Middle frontal gyrus (tissue), 1 donor: Measurements from ENCODE around the gene SYT2.
"Not testable (repeated sequence)": the region's sequence is repeated elsewhere in the genome, so short reads cannot be mapped to it uniquely, and the experiment has no call there.

Experiments
- DNase-seq: peaks from one replicate; pipeline ENCODE4 v3.0.0-alpha.2; 2015; ENCODE audit warnings: low spot score; ENCODE audit errors: extremely low spot score

SYT2 gene

DNA sequence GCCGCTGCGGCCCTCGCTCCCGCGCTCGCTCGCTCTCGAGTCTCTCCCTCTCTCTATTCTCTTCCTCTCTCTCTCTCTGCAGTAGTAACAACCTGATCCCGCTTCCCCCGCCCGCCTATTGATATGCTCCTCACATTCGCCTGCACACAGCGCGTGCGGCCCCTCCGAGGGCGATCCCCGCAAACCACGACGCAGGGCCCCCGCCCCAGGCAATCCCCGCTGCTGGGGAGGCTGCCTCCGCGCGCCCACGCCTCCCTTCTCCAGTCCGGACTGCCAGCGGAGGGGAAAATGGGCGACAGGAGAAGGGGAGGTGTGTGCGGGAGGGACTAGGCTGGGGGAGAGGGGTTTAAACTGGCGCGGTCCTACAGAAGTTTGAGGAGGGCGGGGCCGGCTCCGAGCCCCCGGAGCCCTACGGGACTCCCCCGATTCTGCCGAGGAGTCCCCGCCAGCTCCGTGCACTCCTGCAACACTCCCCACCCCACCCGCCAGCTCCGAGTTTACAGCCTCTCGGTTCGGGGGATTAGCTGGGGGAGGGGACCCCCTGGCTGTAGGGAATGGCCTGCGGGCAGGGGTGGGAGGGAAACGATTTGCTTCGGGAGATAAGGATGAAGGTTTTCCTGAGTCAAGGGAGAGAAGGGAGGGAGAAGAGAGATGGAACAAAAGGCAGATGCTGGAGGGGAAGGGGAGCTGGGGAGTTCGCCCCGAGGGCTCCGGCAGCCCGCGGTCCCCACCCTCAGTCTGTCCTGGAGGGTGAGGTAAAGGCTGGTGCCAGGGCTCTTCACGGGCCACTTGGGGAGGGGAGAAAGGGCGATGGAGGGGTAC lies 66.6 kb downstream of the SYT2 start:
- DNase-seq, result no peak

- no peak for DNase-seq
Measured at GRCh38 chr1:202642619-202643291, 67.5 kb downstream of the SYT2 start.

DNA sequence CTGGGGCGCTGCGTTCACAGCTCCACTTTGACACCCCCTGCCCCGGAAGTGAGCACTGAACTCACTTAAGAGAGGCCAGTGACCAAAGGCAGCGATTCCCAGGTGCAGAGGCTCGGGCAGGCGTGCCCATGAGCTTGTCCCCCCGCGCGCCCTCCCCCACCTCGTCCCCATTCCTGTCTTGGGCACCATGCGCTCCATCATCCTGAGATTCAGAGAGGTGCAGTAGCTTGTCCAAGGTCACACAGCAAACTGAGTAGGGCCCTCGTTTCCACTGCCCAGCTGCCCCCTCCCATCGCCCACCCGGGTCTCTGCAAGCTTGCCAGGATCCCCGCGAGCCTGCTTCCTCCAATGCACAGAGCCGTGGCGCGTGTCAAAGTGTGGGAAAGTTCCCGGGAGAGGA lies 68.0 kb downstream of the SYT2 start:
- no peak for DNase-seq

DNA sequence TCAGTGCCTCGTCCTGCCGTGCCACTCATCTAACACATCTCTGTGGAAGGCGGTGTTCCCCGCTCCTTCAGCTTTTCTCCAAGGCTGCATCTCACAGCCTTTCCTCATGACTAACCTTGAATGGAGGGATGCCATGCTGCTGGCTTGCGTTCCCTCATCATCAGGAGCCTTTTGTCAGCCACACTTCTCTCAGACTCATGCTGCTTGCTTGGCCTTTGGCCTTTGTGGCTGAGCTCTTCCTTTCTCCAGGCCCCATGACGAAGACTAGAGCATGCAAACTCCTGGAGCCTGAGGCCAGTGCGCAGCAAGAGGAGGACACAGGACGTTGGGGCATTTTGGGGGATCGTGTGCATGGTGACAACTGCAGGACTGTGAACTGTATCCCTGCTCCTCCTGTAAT lies 70.8 kb downstream of the SYT2 start:
- DNase-seq, result no peak

DNA sequence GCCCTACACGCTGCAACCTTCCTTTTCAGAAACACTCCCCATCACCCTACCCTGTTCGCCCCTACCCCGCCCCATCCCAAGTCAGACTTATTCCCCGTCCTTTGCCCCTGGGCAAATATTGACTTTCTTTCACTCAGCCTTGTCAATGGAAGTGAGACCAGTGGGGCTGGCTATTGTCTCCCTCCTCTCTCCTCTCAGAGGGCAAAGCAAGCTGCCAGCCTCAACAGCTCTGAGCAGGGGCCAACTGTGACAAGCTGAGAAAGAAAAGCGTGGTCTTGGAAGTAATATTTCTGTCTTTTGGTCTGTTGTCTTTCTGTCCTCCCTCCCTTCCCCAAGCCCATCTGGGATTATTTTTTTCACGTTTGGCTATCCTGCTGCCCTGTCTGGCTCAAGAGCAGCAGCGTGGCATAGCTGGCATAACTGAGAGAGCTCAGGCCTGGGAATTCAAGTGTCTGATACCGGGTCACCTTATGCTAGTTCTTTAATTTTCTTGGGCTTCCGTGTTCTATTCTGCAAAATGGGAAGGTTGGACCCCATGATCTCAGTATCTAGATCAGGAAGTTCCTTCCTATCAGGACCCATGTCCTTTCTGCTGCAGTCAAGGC lies 71.5 kb downstream of the SYT2 start:
- DNase-seq, result not testable (repeated sequence)

- no peak for DNase-seq
Measured at GRCh38 chr1:202638019-202638700, 72.1 kb downstream of the SYT2 start.

GRCh38 chr1:202637321-202638018 lies 72.8 kb downstream of the SYT2 start:
- DNase-seq, result not testable (repeated sequence)

GRCh38 chr1:202636171-202636570 lies 74.1 kb downstream of the SYT2 start:
- DNase-seq, result not testable (repeated sequence)

- no peak for DNase-seq
Measured at GRCh38 chr1:202632241-202632640, 78.0 kb downstream of the SYT2 start.

- no peak for DNase-seq
Measured at GRCh38 chr1:202631076-202631923, 79.0 kb downstream of the SYT2 start.

- DNase-seq, result no peak
Measured at GRCh38 chr1:202630541-202630940, 79.7 kb downstream of the SYT2 start.

DNA sequence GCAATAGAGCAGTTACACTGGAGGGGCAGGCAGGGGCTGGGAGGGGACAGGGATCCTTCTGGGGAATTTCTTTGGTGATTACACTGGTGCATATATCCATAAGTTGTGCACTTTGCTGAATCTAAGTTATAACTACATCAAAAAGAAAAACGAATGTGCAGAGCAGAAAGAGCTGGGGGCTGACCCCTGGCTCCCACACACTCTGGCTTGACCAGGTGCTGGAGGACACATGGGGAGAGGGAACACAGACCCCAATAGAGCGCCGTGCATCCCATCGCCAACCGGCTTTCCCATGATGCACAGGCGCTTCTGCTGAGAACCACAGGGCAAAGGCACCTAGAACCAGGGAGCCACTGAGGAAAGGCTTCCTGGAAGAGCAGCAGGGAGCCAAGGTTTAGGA lies 80.2 kb downstream of the SYT2 start:
- DNase-seq, result not testable (repeated sequence)

GRCh38 chr1:202629257-202629811 lies 80.9 kb downstream of the SYT2 start:
- DNase-seq, result not testable (repeated sequence)

DNA sequence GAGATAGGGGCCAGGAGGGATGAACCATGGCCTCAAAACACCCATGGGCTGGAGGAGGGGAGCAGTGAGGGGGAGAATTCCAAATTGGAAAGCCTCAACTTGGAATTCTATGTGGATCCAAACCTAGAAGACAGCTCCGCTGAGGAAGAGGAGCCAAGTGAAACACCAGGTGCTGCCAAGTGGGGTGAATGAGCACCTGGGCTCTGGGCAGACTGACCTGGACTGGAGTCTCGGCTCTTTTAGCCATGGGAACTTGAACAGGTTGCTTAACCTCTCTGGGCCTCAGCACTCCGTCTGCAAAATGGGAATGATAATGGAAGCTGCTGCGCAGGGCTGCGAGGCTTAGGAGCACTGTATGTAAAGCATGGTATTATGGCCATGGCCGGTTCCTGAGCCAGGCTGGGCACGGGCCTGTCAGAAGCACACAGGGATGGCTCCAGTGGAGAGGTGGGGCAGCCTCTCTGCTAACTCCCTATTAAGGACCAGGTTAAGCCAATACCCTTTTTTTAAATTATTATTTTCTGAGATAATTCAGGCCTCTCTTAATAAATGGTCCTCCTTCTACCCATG lies 81.5 kb downstream of the SYT2 start:
- DNase-seq, result no peak

DNA sequence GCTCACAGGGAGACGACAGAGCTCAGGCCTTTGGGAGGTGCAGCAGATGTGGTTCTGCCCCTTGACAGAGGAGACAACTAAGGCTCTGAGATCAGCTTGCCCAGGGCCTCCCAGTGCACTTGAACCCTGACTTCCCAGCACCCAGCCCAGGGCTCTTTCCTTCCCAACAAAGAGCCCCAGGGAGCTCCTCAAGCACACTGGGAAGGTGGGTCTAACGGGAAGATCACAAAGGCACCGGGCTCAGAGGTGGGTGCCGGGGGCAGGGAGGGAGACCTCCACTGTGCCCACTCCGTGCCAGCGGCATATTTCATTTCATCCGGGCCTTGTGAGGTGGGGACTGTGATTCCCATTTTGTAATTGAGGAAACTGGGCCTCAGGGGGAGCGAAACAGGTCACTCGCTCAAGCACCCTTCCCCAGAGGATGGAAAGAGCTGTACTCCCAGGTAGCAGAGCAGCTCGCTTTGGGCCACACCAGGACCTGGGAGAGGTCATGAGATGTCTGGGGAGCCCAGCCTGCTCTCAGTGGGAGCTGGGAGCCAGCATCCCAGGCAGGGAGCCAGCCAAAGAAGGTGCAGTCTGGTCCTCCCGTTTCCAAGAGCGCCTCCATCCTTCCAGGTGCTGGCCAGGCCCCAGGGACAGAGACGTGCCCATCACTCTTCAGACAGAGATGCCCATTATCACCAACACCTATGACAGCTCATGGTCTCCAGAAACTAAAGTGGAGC lies 82.3 kb downstream of the SYT2 start:
- no peak for DNase-seq

GRCh38 chr1:202627036-202627435 lies 83.2 kb downstream of the SYT2 start:
- not testable (repeated sequence) for DNase-seq

DNA sequence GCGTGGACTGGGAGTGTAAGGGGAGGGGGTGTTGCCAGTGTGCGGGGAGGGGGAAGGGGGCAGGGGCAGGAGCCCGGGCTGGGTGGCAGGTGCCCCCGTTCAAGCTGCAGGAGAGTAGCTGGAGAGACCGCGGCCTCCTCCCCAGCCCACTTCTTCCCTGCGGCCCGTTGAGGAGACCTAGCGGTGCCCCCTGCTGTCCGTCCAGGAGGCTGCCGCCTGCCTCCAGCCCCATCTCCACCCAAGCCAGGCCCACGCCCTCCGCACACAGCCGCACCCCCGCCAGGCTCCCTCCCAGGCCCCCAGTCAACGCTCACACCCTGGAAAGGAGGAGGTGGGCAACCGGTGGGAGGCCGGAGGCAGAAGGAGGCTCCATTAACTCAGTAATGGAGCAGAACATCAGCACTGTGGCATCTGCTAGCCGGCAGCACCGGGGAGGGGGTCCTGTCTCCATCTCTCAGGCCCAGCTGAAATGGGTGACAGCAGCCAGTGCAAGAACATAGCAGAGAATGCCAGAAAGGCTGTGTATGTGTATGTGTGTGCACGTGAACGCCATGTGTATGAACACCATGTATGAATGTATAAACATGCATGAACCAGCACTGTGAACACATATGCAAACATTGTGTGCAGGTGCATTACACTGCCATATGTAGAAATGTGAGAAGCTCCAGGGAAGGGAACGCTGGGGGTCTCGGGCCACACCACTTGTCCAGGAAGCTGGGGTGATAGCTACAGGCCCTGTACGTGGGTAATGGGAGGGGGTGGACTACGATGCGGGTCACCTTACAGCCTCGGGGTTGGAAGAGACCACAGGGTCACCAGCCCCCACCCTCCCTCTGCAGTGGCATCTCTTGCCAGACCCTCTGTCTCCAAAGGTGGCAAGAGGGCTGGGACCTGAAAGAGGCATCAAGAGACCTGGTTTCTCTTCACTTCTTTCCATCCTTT lies 84.6 kb downstream of the SYT2 start:
- no peak for DNase-seq

DNA sequence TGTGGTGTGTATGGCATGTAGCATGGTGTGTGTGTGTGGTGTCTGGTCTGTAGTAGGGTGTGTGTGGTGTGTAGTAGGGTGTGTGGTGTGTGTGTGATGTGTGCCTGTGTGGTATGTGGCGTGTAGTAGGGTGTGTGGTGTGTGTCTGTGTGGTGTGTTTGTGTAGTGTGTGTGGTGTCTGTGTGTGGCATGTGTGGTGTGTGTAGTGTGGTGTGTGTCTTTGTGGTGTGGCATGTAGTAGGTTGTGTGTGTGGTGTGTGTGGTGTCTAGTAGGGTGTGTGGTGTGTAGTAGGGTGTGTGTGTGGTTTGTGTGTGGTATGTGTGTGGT lies 85.5 kb downstream of the SYT2 start:
- DNase-seq, result no peak
